CD14-positive monocyte (primary cell): ENCODE measurements around the gene UBXN1. TPM values are rescaled to one million over a fixed set of nuclear protein-coding genes. Genes with fewer than 3 reads are reported as not detected.
A peak's percentile ranks its signal among the peaks of the same experiment; 100 is the strongest.
"Not testable (repeated sequence)": the region's sequence is repeated elsewhere in the genome, so short reads cannot be mapped to it uniquely, and the experiment has no call there.

Source experiments
- DNase-seq, 3 donors: peaks; one replicate each; pipeline ENCODE4 v3.0.0-alpha.2; 2011 to 2022
- H2AFZ ChIP-seq: 2 replicates; pipeline ENCODE4 v1.6.0; 2012; ENCODE audit warnings: mild to moderate bottlenecking, low read depth, low read length, inconsistent platforms; ENCODE audit not compliant: insufficient read depth, poor library complexity, severe bottlenecking
- H3K27ac ChIP-seq, 2 donors: 1 replicate in 1 of 2; 2 replicates in 1 of 2; pipeline ENCODE4 v1.5.1; 2012 to 2013; ENCODE audit warnings: low read length in 2 of 2, control low read depth in 1 of 2, inconsistent platforms in 1 of 2, low read depth in 1 of 2, mild to moderate bottlenecking in 1 of 2
- H3K27me3 ChIP-seq, 2 donors: one replicate each; pipeline versions ENCODE4 v1.6.0 to v1.6.1; 2011 to 2013; ENCODE audit warnings: low read length in 2 of 2; ENCODE audit not compliant: control insufficient read depth in 2 of 2, insufficient read depth in 2 of 2
- H3K36me3 ChIP-seq, 2 donors: replicated peaks in 1 of 2; 1 replicate in 1 of 2; 2 replicates in 1 of 2; pipeline versions ENCODE4 v1.5.1 to v1.6.1; 2012 to 2013; ENCODE audit warnings: low read length in 2 of 2, control low read depth in 1 of 2, inconsistent platforms in 1 of 2, mild to moderate bottlenecking in 1 of 2; ENCODE audit not compliant: insufficient read depth in 2 of 2, control insufficient read depth in 1 of 2
- H3K4me1 ChIP-seq, 2 donors: 1 replicate in 1 of 2; 2 replicates in 1 of 2; pipeline versions ENCODE4 v1.5.1 to v1.6.1; 2012 to 2013; ENCODE audit warnings: low read length in 2 of 2, control low read depth in 1 of 2, inconsistent platforms in 1 of 2, mild to moderate bottlenecking in 1 of 2, moderate library complexity in 1 of 2; ENCODE audit not compliant: insufficient read depth in 2 of 2, control insufficient read depth in 1 of 2
- H3K4me2 ChIP-seq: replicated peaks from 2 replicates; pipeline ENCODE3; 2012; ENCODE audit warnings: low read length, moderate library complexity, mild to moderate bottlenecking; ENCODE audit not compliant: poor library complexity, severe bottlenecking; ENCODE audit errors: extremely low read depth
- H3K4me3 ChIP-seq, 3 experiments: fragments of 200-600 bp in 1 of 3; sonication (generic) in 1 of 3; replicated peaks in 1 of 3; 1 replicate in 2 of 3; 2 replicates in 1 of 3; pipeline ENCODE4 v1.5.1; 2011 to 2013; ENCODE audit warnings: low read length in 3 of 3, mild to moderate bottlenecking in 3 of 3, control low read depth in 2 of 3, low read depth in 2 of 3, inconsistent platforms in 1 of 3, moderate library complexity in 1 of 3
- H3K79me2 ChIP-seq: 2 replicates; pipeline ENCODE4 v1.6.0; 2012; ENCODE audit warnings: mild to moderate bottlenecking, control low read depth, inconsistent platforms, low read length, moderate library complexity; ENCODE audit not compliant: insufficient read depth
- H3K9ac ChIP-seq: 2 replicates; pipeline ENCODE4 v1.6.0; 2017; ENCODE audit warnings: low read length, mild to moderate bottlenecking; ENCODE audit not compliant: insufficient read depth, poor library complexity, severe bottlenecking
- H3K9me3 ChIP-seq, 2 donors: replicated peaks in 1 of 2; 1 replicate in 1 of 2; 2 replicates in 1 of 2; pipeline versions ENCODE4 v1.5.1 to v1.6.1; 2012 to 2013; ENCODE audit warnings: low read length in 2 of 2, control low read depth in 1 of 2; ENCODE audit not compliant: control insufficient read depth in 1 of 2, insufficient read depth in 1 of 2
- H4K20me1 ChIP-seq: 2 replicates; pipeline ENCODE4 v1.6.0; 2012; ENCODE audit warnings: mild to moderate bottlenecking, low read length, control low read depth, moderate library complexity; ENCODE audit not compliant: insufficient read depth
- H3K27ac Mint-ChIP-seq, 7 donors: one replicate each; pipeline ENCODE4 v1.8.0; 2020; ENCODE audit warnings: mild to moderate bottlenecking in 7 of 7, mixed read lengths in 7 of 7, moderate library complexity in 6 of 7, inconsistent platforms in 2 of 7
- H3K27me3 Mint-ChIP-seq, 3 donors: one replicate each; pipeline ENCODE4 v1.8.0; 2021 to 2022; ENCODE audit warnings: low read depth in 3 of 3, mild to moderate bottlenecking in 3 of 3, mixed read lengths in 3 of 3, moderate library complexity in 3 of 3, inconsistent platforms in 1 of 3
- H3K36me3 Mint-ChIP-seq, 2 donors: one replicate each; pipeline ENCODE4 v1.8.0; 2020; ENCODE audit warnings: mixed read lengths in 2 of 2, inconsistent platforms in 1 of 2, mild to moderate bottlenecking in 1 of 2
- H3K4me1 Mint-ChIP-seq: one replicate; pipeline ENCODE4 v1.8.0; 2020; ENCODE audit warnings: mild to moderate bottlenecking, mixed read lengths
- H3K4me3 Mint-ChIP-seq, 2 donors: one replicate each; pipeline ENCODE4 v1.8.0; 2020; ENCODE audit warnings: mild to moderate bottlenecking in 2 of 2, mixed read lengths in 2 of 2, moderate library complexity in 1 of 2
- H3K9me3 Mint-ChIP-seq, 7 donors: one replicate each; pipeline ENCODE4 v1.8.0; 2020 to 2022; ENCODE audit warnings: mixed read lengths in 7 of 7, mild to moderate bottlenecking in 6 of 7, moderate library complexity in 6 of 7, inconsistent platforms in 2 of 7
- WGBS: methylation state at CpG from one replicate; pipeline ENCODE4 v1.1.5; 2013; ENCODE audit warnings: missing lambda C conversion rate; ENCODE audit not compliant: insufficient coverage; 5-methylcytosine and 5-hydroxymethylcytosine counted together
- intact Hi-C, 2 donors: fragments of 100-400 bp; cut with micrococcal nuclease; formaldehyde crosslinking; loops; one replicate each; pipeline versions ENCODE4 v1.15.0 to v1.15.1; 2023
- polyA plus RNA-seq, 3 donors: library from polyadenylated mRNA; depleted of rRNA in 1 of 3; unstranded in 2 of 3; stranded (reverse) in 1 of 3; fragments of 300-500 nt in 2 of 3; fragments of >200 nt in 1 of 3; fragmentation: Illumina TruSeq in 2 of 3; gene quantifications; 1 replicate in 2 of 3; 2 replicates in 1 of 3; pipeline ENCODE4 v1.2.3, GENCODE V29; 2012 to 2021
- TF ChIP-seq, protein P1 (sequence below): fragments of 200-600 bp; IDR thresholded peaks from one replicate; pipeline ENCODE4 v1.8.0; 2022; ENCODE audit warnings: antibody characterized with exemption, mild to moderate bottlenecking

The UBXN1 gene
- polyA plus RNA-seq, 3 donors: 93.9 to 147 (median 106) TPM

DNA sequence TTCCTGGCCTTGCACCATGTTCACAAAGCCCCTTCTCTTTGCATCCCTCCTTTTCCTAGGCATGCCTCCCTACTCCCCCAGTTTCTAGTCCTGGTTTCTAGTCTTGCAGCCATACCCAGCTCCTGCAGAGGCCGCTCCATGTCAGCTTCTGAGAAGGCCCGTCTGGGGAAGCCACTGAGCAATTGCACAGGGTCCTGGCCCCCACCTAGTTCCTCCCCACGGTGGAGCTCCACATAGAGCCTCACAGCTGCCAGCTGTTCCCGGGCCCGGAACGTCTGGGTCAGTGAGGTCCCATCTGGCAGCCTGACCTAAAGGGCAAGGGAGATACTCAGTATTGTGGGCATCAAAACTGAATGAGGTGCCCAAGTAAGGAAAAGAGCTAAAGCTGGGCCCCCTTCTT, 2.2 kb downstream of the UBXN1 start:
- H3K27me3 ChIP-seq: no peaks in the 10 kb centered on the region
- Mint-ChIP-seq H3K27ac (peak overlapping the region in 6 of 7 donors; percentile 1 to 83 (median 39)), H3K9me3 (no peaks in the 10 kb centered on the region), H3K36me3 (peaks cover 31 to 47% of the 10 kb centered on the region in 2 donors), H3K4me3 (no peak overlapping the region), H3K4me1 (peaks cover 51% of the 10 kb centered on the region), H3K27me3 (peaks cover 0 to 2% (median 1%) of the 10 kb centered on the region in 3 donors)
- peak overlapping the region in 1 of 2 donors; percentile 97 for H3K27ac ChIP-seq
- H3K4me2 ChIP-seq: no peak overlapping the region
- H3K4me1 ChIP-seq: peaks cover 29 to 47% of the 10 kb centered on the region in 2 donors
- intact Hi-C loops: no loop called here
- H3K36me3 ChIP-seq: peaks cover 26 to 46% of the 10 kb centered on the region in 2 donors
- H3K79me2 ChIP-seq: peaks cover 65% of the 10 kb centered on the region
- 85% methylated on average over 5 of the region's 6 CpGs for WGBS
- H4K20me1 ChIP-seq: peaks cover 28% of the 10 kb centered on the region
- no peak for DNase-seq
- H3K4me3 ChIP-seq: no peak overlapping the region
- H3K9ac ChIP-seq: no peak overlapping the region
- H2AFZ ChIP-seq: no peak overlapping the region
- TF ChIP-seq, protein P1, sequence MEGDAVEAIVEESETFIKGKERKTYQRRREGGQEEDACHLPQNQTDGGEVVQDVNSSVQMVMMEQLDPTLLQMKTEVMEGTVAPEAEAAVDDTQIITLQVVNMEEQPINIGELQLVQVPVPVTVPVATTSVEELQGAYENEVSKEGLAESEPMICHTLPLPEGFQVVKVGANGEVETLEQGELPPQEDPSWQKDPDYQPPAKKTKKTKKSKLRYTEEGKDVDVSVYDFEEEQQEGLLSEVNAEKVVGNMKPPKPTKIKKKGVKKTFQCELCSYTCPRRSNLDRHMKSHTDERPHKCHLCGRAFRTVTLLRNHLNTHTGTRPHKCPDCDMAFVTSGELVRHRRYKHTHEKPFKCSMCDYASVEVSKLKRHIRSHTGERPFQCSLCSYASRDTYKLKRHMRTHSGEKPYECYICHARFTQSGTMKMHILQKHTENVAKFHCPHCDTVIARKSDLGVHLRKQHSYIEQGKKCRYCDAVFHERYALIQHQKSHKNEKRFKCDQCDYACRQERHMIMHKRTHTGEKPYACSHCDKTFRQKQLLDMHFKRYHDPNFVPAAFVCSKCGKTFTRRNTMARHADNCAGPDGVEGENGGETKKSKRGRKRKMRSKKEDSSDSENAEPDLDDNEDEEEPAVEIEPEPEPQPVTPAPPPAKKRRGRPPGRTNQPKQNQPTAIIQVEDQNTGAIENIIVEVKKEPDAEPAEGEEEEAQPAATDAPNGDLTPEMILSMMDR: no peak
- H3K9me3 ChIP-seq: no peaks in the 10 kb centered on the region

GRCh38 chr11:62675415-62675814, 3.5 kb downstream of the UBXN1 start:
- 100% methylated on average over 5 of the region's 10 CpGs for WGBS

More at GRCh38 chr11:62675415-62675814, 3.5 kb downstream of the UBXN1 start:
- H3K4me3 ChIP-seq, H3K27me3 ChIP-seq, intact Hi-C loops, H3K4me2 ChIP-seq, DNase-seq, H3K9me3 Mint-ChIP-seq, H3K4me3 Mint-ChIP-seq, H3K27ac ChIP-seq, H2AFZ ChIP-seq, H3K9ac ChIP-seq, H3K9me3 ChIP-seq, H3K27me3 Mint-ChIP-seq: not testable (repeated sequence)
- Mint-ChIP-seq H3K27ac (peak overlapping the region in 2 of 7 donors; percentile 40 to 69), H3K36me3 (peaks cover 31 to 47% of the 10 kb centered on the region in 2 donors), H3K4me1 (peaks cover 56% of the 10 kb centered on the region)
- Histone ChIP-seq H4K20me1 (peaks cover 28% of the 10 kb centered on the region), H3K4me1 (peaks cover 38 to 56% of the 10 kb centered on the region in 2 donors), H3K79me2 (peaks cover 77% of the 10 kb centered on the region), H3K36me3 (peaks cover 26 to 46% of the 10 kb centered on the region in 2 donors)
